PC-9 (cell line): ENCODE results near the gene HTRA2. TPM values are rescaled to one million over a fixed set of nuclear protein-coding genes. Genes with fewer than 3 reads are reported as not detected.

ENCODE experiments used
- BruUV-seq: library from RNA; stranded (reverse); fragments of 400-500 nt; replicated peaks from 2 replicates; lab custom pipeline; 2021; lab: Mats Ljungman, UMichigan
- CTCF ChIA-PET: fragments of 300-600 bp; sonication (Branson Sonifier 250); formaldehyde crosslinking; loops from one replicate; lab custom pipeline; 2022; ENCODE audit warnings: antibody characterized with exemption; lab: Charles Lee
- POLR2A ChIA-PET: fragments of 300-600 bp; sonication (Branson Sonifier 250); formaldehyde crosslinking; loops from one replicate; lab custom pipeline; 2022; ENCODE audit warnings: antibody characterized with exemption; ENCODE audit not compliant: unreplicated experiment; lab: Charles Lee
- DNase-seq, 2 experiments: peaks; one replicate each; pipeline versions ENCODE4 v3.0.0 to v3.0.0-alpha.2; 2015 to 2022; ENCODE audit warnings: mixed read lengths in 1 of 2
- H2AFZ ChIP-seq: fragments of 200-600 bp; sonication (generic); 2 replicates; pipeline ENCODE4 v1.8.1; 2017; ENCODE audit warnings: antibody characterized with exemption
- H3F3A ChIP-seq: fragments of 200-600 bp; sonication (generic); 2 replicates; pipeline ENCODE4 v1.8.1; 2017; ENCODE audit warnings: antibody characterized with exemption, mild to moderate bottlenecking, low read depth; ENCODE audit not compliant: insufficient read depth
- H3K27ac ChIP-seq: fragments of 200-600 bp; sonication (generic); 2 replicates; pipeline ENCODE4 v1.6.1; 2016; ENCODE audit warnings: mixed run types
- H3K27me3 ChIP-seq: fragments of 200-600 bp; sonication (generic); 2 replicates; pipeline ENCODE4 v1.6.1; 2016; ENCODE audit warnings: low read depth, mixed run types; ENCODE audit not compliant: insufficient read depth
- H3K36me3 ChIP-seq: fragments of 200-600 bp; sonication (generic); 2 replicates; pipeline ENCODE4 v1.6.1; 2016; ENCODE audit warnings: low read depth, mixed run types
- H3K4me1 ChIP-seq: fragments of 200-600 bp; sonication (generic); replicated peaks from 2 replicates; pipeline ENCODE4 v1.6.1; 2016; ENCODE audit warnings: mixed run types; ENCODE audit not compliant: insufficient read depth
- H3K4me2 ChIP-seq: fragments of 200-600 bp; sonication (generic); 2 replicates; pipeline ENCODE4 v1.6.1; 2017; ENCODE audit warnings: mixed run types
- H3K4me3 ChIP-seq: fragments of 200-600 bp; sonication (generic); 2 replicates; pipeline ENCODE4 v1.6.1; 2016; ENCODE audit warnings: mixed run types
- H3K79me2 ChIP-seq: fragments of 200-600 bp; sonication (generic); 2 replicates; pipeline ENCODE4 v1.6.1; 2017; ENCODE audit warnings: low read depth, mixed run types
- H3K9me2 ChIP-seq: fragments of 200-600 bp; sonication (generic); 2 replicates; pipeline ENCODE4 v1.8.1; 2017; ENCODE audit warnings: mild to moderate bottlenecking; ENCODE audit not compliant: insufficient read depth
- H3K9me3 ChIP-seq: fragments of 200-600 bp; sonication (generic); 2 replicates; pipeline ENCODE4 v1.8.1; 2016; ENCODE audit warnings: low read depth; ENCODE audit not compliant: insufficient read depth
- H4K20me1 ChIP-seq: fragments of 200-600 bp; sonication (generic); 2 replicates; pipeline ENCODE4 v1.8.1; 2017; ENCODE audit not compliant: insufficient read depth
- EZH2 ChIP-seq: fragments of 200-600 bp; sonication (generic); IDR thresholded peaks from 2 replicates; pipeline ENCODE4 v1.8.0; 2017; ENCODE audit warnings: antibody characterized with exemption, low read depth
- intact Hi-C: fragments of 100-400 bp; cut with micrococcal nuclease; formaldehyde crosslinking; loops from one replicate; pipeline ENCODE4 v1.10.0; 2022; ENCODE audit not compliant: unreplicated experiment
- total RNA-seq: library from RNA; stranded (reverse); gene quantifications from 2 replicates; pipeline ENCODE4 v1.2.3, GENCODE V29; 2021
- TF ChIP-seq, protein P1 (sequence below): fragments of 200-600 bp; sonication (generic); conservative IDR thresholded peaks from 2 replicates; pipeline ENCODE4 v1.6.1; 2017; ENCODE audit warnings: mixed run types, antibody characterized with exemption, mild to moderate bottlenecking, moderate library complexity

HTRA2 gene
- total RNA-seq, 1 experiment from 2014 or later = 23.5 TPM

DNA sequence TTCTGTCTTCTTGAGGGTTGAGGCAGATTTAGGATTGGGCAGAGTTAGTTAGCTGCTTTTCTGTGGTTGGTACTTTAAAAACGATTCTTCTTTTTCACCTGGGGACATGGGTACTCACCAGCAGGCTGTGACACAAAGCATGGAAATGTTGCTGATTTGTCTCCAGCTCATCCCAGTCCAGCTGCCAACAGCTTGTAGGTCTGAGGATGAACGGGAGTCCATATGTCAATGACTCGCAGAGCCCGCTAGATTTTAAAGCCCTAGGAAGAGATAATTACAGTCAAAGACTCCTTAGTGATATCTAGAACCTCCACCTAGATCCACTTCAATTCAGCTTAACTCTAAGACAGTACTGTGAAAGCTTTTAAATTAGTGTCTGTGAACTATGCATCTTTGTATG lies 45.6 kb downstream of the HTRA2 start:
- POLR2A ChIA-PET = no interaction called here

DNA sequence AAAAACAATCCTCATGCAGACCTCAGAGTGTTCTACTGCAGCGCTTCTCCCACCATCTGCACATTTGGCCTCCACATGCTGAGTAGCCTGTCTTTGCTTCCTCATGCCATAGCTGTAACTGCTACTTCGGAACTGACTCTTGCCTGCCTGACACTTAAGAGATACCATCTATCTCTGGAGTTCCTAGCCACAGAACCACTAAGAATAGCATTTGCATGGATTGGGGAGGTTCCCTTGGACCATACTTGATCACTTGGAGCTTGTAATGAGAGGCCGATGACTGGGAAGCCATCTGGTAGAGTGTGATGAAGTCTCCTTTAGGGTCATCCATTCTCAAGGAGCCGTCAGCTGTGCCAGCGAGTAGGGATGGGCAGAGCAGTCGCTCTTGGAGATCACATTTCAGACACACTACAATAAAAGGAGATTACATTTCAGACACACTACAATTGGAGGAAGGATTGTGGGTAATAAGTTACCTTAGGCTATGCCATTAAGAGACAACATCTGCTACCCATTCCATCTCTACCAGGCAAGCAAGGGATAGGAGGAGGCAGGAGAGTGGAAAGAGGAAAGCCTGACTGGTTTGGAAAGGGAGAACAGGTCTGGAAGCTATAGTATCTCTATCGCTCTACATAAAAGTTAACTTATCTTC lies 46.6 kb downstream of the HTRA2 start:
- no peak for TF ChIP-seq EZH2
- ChIA-PET CTCF (no interaction called here), POLR2A (no interaction called here)
- no peaks in the 10 kb centered on the region for H3K36me3 ChIP-seq
- no peak for DNase-seq
- H3K4me3 ChIP-seq = no peak overlapping the region
- no peaks in the 10 kb centered on the region for H3K9me3 ChIP-seq
- H3K4me2 ChIP-seq = no peak overlapping the region
- no peak overlapping the region for H2AFZ ChIP-seq
- intact Hi-C loops = no loop called here
- H3K4me1 ChIP-seq = peaks cover 9% of the 10 kb centered on the region; the same call in 1 of the 2 replicates
- H3K79me2 ChIP-seq = no peaks in the 10 kb centered on the region
- no peaks in the 10 kb centered on the region for H3K9me2 ChIP-seq
- BruUV-seq = no TSS peak
- no peak overlapping the region for H3K27ac ChIP-seq
- H4K20me1 ChIP-seq = no peaks in the 10 kb centered on the region
- H3F3A ChIP-seq = peaks cover 19% of the 10 kb centered on the region
- no peaks in the 10 kb centered on the region for H3K27me3 ChIP-seq

More for the DNA sequence above, 45.6 kb downstream of the HTRA2 start:
- H3K36me3 ChIP-seq = no peaks in the 10 kb centered on the region
- no peak overlapping the region for H3K4me2 ChIP-seq
- H3K27me3 ChIP-seq = no peaks in the 10 kb centered on the region
- H3K4me3 ChIP-seq = no peak overlapping the region
- no peak overlapping the region for H3K27ac ChIP-seq
- peaks cover 19% of the 10 kb centered on the region for H3F3A ChIP-seq
- CTCF ChIA-PET = interaction anchor here (0.6 kb wide), 1 partner anchor 115 kb away, joined by 4 read pairs; no protein-coding TSS in a partner anchor
- no peak for TF ChIP-seq EZH2
- TF ChIP-seq, protein P1, sequence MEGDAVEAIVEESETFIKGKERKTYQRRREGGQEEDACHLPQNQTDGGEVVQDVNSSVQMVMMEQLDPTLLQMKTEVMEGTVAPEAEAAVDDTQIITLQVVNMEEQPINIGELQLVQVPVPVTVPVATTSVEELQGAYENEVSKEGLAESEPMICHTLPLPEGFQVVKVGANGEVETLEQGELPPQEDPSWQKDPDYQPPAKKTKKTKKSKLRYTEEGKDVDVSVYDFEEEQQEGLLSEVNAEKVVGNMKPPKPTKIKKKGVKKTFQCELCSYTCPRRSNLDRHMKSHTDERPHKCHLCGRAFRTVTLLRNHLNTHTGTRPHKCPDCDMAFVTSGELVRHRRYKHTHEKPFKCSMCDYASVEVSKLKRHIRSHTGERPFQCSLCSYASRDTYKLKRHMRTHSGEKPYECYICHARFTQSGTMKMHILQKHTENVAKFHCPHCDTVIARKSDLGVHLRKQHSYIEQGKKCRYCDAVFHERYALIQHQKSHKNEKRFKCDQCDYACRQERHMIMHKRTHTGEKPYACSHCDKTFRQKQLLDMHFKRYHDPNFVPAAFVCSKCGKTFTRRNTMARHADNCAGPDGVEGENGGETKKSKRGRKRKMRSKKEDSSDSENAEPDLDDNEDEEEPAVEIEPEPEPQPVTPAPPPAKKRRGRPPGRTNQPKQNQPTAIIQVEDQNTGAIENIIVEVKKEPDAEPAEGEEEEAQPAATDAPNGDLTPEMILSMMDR = no peak
- peaks cover 9% of the 10 kb centered on the region; the same call in 1 of the 2 replicates for H3K4me1 ChIP-seq
- DNase-seq = no peak
- H3K9me2 ChIP-seq = no peaks in the 10 kb centered on the region
- no peak overlapping the region for H2AFZ ChIP-seq
- no TSS peak for BruUV-seq
- no peaks in the 10 kb centered on the region for H3K79me2 ChIP-seq
- H4K20me1 ChIP-seq = no peaks in the 10 kb centered on the region
- intact Hi-C loops = no loop called here
- H3K9me3 ChIP-seq = no peaks in the 10 kb centered on the region

DNA sequence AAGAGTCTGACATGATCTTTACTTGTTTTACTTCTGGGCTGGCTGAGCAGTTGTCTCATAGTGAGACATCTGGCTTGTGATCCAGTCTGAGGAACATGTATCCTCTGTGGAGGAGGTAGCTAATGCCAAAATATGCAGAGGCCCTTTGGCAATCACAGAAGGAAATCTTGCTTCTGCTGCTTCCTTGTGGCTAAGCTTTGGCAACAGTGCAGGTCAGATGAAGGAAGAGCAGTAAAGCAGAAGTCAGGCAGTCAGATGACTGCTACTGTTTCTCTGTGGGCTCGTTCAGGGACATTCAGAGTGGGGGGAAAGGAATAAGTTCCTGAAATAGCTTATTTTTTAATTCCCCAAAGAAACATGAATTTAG lies 47.1 kb downstream of the HTRA2 start:
- H3K36me3 ChIP-seq = no peaks in the 10 kb centered on the region
- ChIA-PET CTCF (no interaction called here), POLR2A (interaction anchor here (0.5 kb wide), 1 partner anchor 33 kb away, joined by 3 read pairs; no protein-coding TSS in a partner anchor)
- no peaks in the 10 kb centered on the region for H3K9me2 ChIP-seq
- intact Hi-C loops = no loop called here
- no peaks in the 10 kb centered on the region for H3K79me2 ChIP-seq
- no peak for TF ChIP-seq EZH2
- peaks cover 19% of the 10 kb centered on the region for H3F3A ChIP-seq
- H3K27me3 ChIP-seq = no peaks in the 10 kb centered on the region
- BruUV-seq = no TSS peak
- no peak overlapping the region for H2AFZ ChIP-seq
- no peak for DNase-seq
- no peak overlapping the region for H3K4me2 ChIP-seq
- H4K20me1 ChIP-seq = no peaks in the 10 kb centered on the region
- H3K9me3 ChIP-seq = no peaks in the 10 kb centered on the region
- no peak overlapping the region for H3K4me3 ChIP-seq
- H3K4me1 ChIP-seq = peaks cover 9% of the 10 kb centered on the region; the same call in 1 of the 2 replicates
- H3K27ac ChIP-seq = no peak overlapping the region

DNA sequence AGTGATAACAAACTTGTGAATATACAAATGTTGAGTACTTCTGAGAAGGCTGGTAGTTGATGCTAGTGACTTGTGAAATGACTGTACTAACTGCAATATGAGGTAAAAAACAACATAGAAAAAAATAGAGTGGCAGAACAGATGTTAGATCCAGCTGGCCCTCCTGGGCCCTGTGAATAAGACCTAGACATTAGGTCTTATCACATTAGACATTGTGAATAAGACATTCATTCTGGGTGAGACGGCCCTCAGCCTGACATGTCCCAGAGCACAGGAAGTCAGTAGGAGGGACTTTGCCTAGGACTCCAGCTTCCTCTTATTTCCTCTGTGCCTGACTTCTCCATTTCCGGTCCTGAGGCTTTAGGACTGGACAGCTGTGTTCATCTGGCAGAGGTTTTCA lies 47.7 kb downstream of the HTRA2 start:
- no peaks in the 10 kb centered on the region for H3K9me3 ChIP-seq
- CTCF ChIA-PET = no interaction called here
- intact Hi-C loops = no loop called here

More for the DNA sequence above, 47.7 kb downstream of the HTRA2 start:
- no peak for DNase-seq
- Histone ChIP-seq H3K4me1 (peaks cover 9% of the 10 kb centered on the region; the same call in 1 of the 2 replicates), H2AFZ (no peak overlapping the region), H3K79me2 (no peaks in the 10 kb centered on the region), H3K4me2 (no peak overlapping the region), H3K27me3 (no peaks in the 10 kb centered on the region), H3K27ac (no peak overlapping the region), H3K4me3 (no peak overlapping the region), H4K20me1 (no peaks in the 10 kb centered on the region), H3F3A (peaks cover 19% of the 10 kb centered on the region), H3K9me2 (no peaks in the 10 kb centered on the region), H3K36me3 (no peaks in the 10 kb centered on the region)
- POLR2A ChIA-PET = interaction anchor here (0.5 kb wide), 1 partner anchor 33 kb away, joined by 3 read pairs; no protein-coding TSS in a partner anchor
- no TSS peak for BruUV-seq
- TF ChIP-seq, protein P1 = no peak
- no peak for TF ChIP-seq EZH2
